IPS-11a (cell line): ENCODE results near the gene TFF3.
"Not testable (repeated sequence)": the region's sequence is repeated elsewhere in the genome, so short reads cannot be mapped to it uniquely, and the experiment has no call there.

Experiments
- H3K4me3 ChIP-seq: one replicate; pipeline ENCODE4 v1.5.1; 2013; ENCODE audit warnings: low read depth, low read length, control low read depth

TFF3 gene

GRCh38 chr21:42306366-42307035 is 8.7 kb downstream of the TFF3 start:
- no peak overlapping the region for H3K4me3 ChIP-seq

- no peak overlapping the region for H3K4me3 ChIP-seq
These were observed 9.5 kb downstream of the TFF3 start for GRCh38 chr21:42305707-42306147.

DNA sequence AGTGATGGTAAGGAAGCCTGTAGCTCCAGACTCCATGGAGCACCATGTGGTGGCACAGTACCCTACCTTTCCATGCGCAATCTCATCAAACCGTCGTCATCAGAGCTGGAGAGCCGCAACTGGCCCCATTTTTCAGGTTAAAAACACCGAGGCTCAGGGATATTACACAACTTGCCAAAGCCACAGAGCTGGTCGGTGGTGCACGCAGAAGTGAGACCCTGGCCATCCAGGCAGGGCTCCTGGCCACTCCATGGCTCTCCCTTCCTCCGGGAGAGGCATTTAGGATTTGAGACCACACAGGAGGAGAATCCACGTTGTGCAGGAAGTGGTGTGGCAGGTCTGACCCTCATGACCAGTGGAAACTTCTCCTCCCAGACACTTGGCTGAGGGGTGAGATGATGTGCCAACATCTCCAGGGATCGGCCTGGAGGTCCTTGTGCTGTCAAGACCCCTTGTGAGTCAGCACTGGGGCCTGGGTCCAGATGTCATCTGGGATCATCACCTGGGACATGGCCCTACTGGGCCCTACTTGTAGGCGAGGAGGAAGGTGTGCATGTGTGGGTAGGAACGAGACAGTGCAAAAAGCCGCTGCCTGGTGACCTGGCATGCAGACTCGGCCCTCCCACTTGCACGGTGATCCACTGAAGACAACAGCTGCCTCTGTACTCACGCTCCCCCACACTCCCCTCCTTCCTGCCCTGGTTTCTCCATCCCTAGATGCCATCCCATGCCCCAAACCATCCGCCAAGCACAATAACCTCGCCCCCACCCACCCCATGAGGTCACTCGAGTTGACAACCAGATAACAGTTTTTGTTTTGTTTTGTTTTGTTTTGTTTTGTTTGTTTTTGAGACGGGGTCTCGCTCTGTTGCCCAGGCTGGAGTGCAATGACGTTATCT is 10.4 kb downstream of the TFF3 start:
- no peak overlapping the region for H3K4me3 ChIP-seq

- H3K4me3 ChIP-seq, result no peak overlapping the region
These were observed 11.8 kb downstream of the TFF3 start for GRCh38 chr21:42303443-42303842.

- H3K4me3 ChIP-seq, result no peak overlapping the region
These were observed 12.4 kb downstream of the TFF3 start for GRCh38 chr21:42302794-42303193.

DNA sequence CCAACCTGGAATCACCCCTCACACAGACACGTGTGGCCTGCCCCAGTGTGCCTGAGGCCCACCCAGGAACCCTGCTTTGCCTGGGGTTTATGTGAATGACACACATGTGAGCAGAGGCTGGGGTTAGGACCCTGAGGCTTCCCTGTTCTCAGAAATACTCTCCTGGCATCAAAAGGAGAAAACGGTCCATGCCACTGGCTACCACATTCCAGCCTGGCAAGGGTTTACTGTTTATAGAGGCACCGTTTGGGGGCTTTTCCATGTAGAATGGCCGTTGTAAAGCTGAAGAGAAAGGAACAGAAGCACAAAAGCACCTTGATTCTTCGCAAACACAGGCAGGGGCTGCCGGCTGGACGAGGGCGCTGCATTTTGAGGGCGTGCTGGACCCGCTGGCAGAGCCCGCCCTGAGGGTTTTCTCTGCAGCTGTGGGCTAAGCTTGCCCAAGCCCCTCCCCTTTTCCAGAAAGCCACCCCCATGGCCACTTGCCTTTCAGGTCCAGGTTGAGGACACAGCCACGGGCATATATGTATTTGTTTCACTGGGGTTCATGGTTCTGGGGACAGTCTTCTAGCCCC is 13.0 kb downstream of the TFF3 start:
- no peak overlapping the region for H3K4me3 ChIP-seq

DNA sequence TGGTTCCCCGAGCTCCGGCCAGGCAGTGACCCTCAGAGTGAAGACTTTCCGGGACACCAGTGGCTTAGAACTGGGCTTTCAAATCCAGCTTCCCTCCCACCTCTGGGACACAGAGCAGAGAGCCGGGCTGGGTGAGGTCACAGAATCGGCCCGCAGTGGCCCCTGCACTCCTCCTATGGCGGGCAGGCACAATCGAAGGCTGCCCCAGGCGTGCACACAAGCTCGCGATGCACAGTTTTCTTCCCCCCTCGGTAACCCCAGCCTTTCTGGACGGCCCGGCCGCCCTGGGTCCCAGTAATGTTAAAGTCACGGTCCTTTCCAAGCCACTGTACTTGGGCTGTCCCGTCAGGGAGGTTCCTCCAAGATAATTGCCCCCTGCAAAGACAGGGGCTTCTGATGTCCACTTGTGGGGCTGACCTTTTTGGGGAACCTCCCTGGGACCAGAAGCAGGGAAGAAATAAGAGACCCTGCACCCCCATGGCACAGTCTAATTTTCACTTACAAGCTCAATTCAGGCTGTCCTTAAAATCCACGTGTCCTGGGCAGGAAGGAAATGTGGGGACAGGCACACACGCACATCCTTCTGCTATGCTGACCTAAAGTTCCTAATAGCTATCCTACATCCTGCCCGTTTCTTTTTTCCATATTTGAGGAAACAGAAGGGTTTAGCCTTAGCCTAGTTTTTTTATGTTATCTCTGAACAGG is 13.7 kb downstream of the TFF3 start:
- no peak overlapping the region for H3K4me3 ChIP-seq

- H3K4me3 ChIP-seq, result no peak overlapping the region
These were observed 14.3 kb downstream of the TFF3 start for GRCh38 chr21:42300956-42301355.

GRCh38 chr21:42300045-42300583 is 15.1 kb downstream of the TFF3 start:
- H3K4me3 ChIP-seq, result no peak overlapping the region

GRCh38 chr21:42299324-42300044 is 15.7 kb downstream of the TFF3 start:
- H3K4me3 ChIP-seq, result no peak overlapping the region

- no peak overlapping the region for H3K4me3 ChIP-seq
These were observed 16.6 kb downstream of the TFF3 start for GRCh38 chr21:42298657-42299056.

DNA sequence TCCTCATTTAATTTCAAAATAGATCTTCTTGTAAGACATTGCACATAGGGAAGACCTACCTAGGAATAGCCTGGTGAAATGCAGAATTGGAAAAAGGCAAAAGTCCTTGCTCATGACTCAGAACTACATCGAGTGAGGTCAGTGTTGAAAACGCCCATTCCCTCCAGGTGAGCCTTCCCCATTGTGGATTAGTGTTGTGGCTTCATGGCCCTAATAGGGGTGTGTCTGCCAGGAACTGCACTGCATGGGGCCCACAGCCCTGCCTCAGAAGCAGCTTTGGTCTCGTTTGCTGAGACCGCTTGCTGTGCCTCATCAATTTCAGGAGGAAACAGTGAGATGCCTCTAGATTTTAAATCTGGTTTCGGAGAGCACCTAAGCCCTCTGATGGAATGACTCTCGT is 17.0 kb downstream of the TFF3 start:
- H3K4me3 ChIP-seq, result no peak overlapping the region

GRCh38 chr21:42297377-42297776 is 17.8 kb downstream of the TFF3 start:
- H3K4me3 ChIP-seq, result no peak overlapping the region

GRCh38 chr21:42296501-42296900 is 18.7 kb downstream of the TFF3 start:
- no peak overlapping the region for H3K4me3 ChIP-seq

- H3K4me3 ChIP-seq, result no peak overlapping the region
These were observed 19.4 kb downstream of the TFF3 start for GRCh38 chr21:42295845-42296244.

DNA sequence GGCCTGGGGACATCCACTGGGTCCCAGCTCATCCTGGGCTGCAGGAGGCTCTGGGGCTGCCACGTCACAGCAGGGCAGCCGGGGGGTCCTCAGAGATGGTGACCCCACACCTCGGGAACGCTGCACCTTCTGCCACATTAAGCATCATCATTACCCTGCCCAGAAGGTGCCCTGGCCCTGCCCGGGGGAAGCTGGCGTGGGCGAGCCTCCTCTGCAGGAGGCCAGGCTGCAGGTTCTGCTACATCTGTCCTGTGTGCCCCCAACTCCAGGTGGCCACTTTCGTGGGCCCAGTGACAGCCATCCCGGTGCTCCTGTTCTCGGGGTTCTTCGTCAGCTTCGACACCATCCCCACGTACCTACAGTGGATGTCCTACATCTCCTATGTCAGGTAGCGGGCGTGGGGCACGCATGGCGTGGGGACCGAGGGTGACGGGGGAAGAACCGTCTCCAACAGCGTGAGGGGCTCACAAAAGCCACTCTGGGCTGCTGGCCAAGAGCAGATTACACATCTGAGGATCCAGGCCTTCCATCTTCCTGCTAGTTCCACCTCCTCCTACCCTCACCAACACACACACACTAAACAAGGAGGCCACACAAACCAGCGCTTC is 20.8 kb downstream of the TFF3 start:
- no peak overlapping the region for H3K4me3 ChIP-seq

- H3K4me3 ChIP-seq, result no peak overlapping the region
These were observed 21.4 kb downstream of the TFF3 start for GRCh38 chr21:42293649-42294272.

GRCh38 chr21:42292563-42293142 is 22.6 kb downstream of the TFF3 start:
- not testable (repeated sequence) for H3K4me3 ChIP-seq
